IMR-90 (cell line): Measurements from ENCODE around the gene COG7. TPM values are rescaled to one million over a fixed set of nuclear protein-coding genes. Genes with fewer than 3 reads are reported as not detected.

Experiments used
- ATAC-seq: fragments of 200-7000 bp; cut with Tn5 transposase; 2 replicates; pipeline ENCODE4 v1.9.1; 2020; ENCODE audit warnings: low read depth, mild to moderate bottlenecking, moderate library complexity
- BruUV-seq: library from RNA; stranded (reverse); fragments of 400-500 nt; replicated peaks from 2 replicates; lab custom pipeline; 2021; lab: Mats Ljungman, UMichigan
- CTCF ChIA-PET: fragments of 300-600 bp; formaldehyde crosslinking; extraction: SDS; loops from one replicate; lab custom pipeline; 2021; ENCODE audit warnings: antibody characterized with exemption; lab: Yijun Ruan, JAX
- POLR2A ChIA-PET: fragments of 300-600 bp; sonication (Branson Sonifier 250); formaldehyde crosslinking; loops from one replicate; lab custom pipeline; 2022; ENCODE audit warnings: antibody characterized with exemption; ENCODE audit not compliant: unreplicated experiment; lab: Charles Lee
- DNase-seq: peaks from one replicate; pipeline ENCODE4 v3.0.0; 2013
- H2AFZ ChIP-seq: replicated peaks from 2 replicates; pipeline ENCODE3; 2013; ENCODE audit warnings: low read length, mild to moderate bottlenecking; ENCODE audit not compliant: poor library complexity
- H2AK5ac ChIP-seq: 2 replicates; pipeline ENCODE4 v1.6.1; 2013; ENCODE audit warnings: low read depth, low read length, inconsistent platforms
- H2AK9ac ChIP-seq: replicated peaks from 2 replicates; pipeline ENCODE3; 2013; ENCODE audit warnings: mild to moderate bottlenecking, low read depth, low read length, moderate library complexity; ENCODE audit not compliant: poor library complexity
- H2BK120ac ChIP-seq: 2 replicates; pipeline ENCODE4 v1.6.1; 2013; ENCODE audit warnings: low read depth, low read length, inconsistent platforms
- H2BK15ac ChIP-seq: 3 replicates; pipeline ENCODE4 v1.6.1; 2013; ENCODE audit warnings: low read depth, low read length, inconsistent platforms
- H2BK20ac ChIP-seq: 2 replicates; pipeline ENCODE4 v1.6.1; 2013; ENCODE audit warnings: low read depth, mild to moderate bottlenecking, inconsistent platforms, low read length, moderate library complexity
- H2BK5ac ChIP-seq: 2 replicates; pipeline ENCODE4 v1.6.1; 2013; ENCODE audit warnings: mild to moderate bottlenecking, low read depth, low read length, inconsistent platforms; ENCODE audit not compliant: poor library complexity, severe bottlenecking
- H3K14ac ChIP-seq: replicated peaks from 2 replicates; pipeline ENCODE4 v1.6.1; 2013; ENCODE audit warnings: low read depth, low read length, inconsistent platforms
- H3K18ac ChIP-seq: 2 replicates; pipeline ENCODE4 v1.6.1; 2013; ENCODE audit warnings: low read depth, low read length, control low read depth
- H3K23ac ChIP-seq: 2 replicates; pipeline ENCODE4 v1.6.1; 2013; ENCODE audit warnings: low read depth, low read length, inconsistent platforms
- H3K27ac ChIP-seq: 2 replicates; pipeline ENCODE4 v1.5.1; 2013; ENCODE audit warnings: mild to moderate bottlenecking, control low read depth, low read length; ENCODE audit not compliant: insufficient read depth
- H3K27me3 ChIP-seq: 2 replicates; pipeline ENCODE4 v1.6.1; 2013; ENCODE audit warnings: low read length; ENCODE audit not compliant: control insufficient read depth, insufficient read depth
- H3K36me3 ChIP-seq: 2 replicates; pipeline ENCODE4 v1.6.1; 2013; ENCODE audit warnings: low read length, mixed read lengths; ENCODE audit not compliant: control insufficient read depth, insufficient read depth
- H3K4ac ChIP-seq: 2 replicates; pipeline ENCODE4 v1.6.1; 2013; ENCODE audit warnings: low read depth, low read length, inconsistent platforms
- H3K4me1 ChIP-seq: 2 replicates; pipeline ENCODE4 v1.6.1; 2013; ENCODE audit warnings: low read length, mixed read lengths; ENCODE audit not compliant: control insufficient read depth, insufficient read depth
- H3K4me2 ChIP-seq: 2 replicates; pipeline ENCODE4 v1.6.1; 2013; ENCODE audit warnings: low read depth, mild to moderate bottlenecking, control low read depth, low read length, moderate library complexity
- H3K4me3 ChIP-seq: 2 replicates; pipeline ENCODE4 v1.5.1; 2013; ENCODE audit warnings: low read depth, mild to moderate bottlenecking, control low read depth, low read length, moderate library complexity; ENCODE audit not compliant: insufficient read depth
- H3K56ac ChIP-seq: 2 replicates; pipeline ENCODE4 v1.6.1; 2013; ENCODE audit warnings: low read length, inconsistent platforms; ENCODE audit not compliant: insufficient read depth; ENCODE audit errors: extremely low read depth
- H3K79me1 ChIP-seq, 2 experiments: 2 replicates each; pipeline ENCODE4 v1.6.1; 2013; ENCODE audit warnings: low read length in 2 of 2, inconsistent platforms in 1 of 2, low read depth in 1 of 2
- H3K9ac ChIP-seq: 2 replicates; pipeline ENCODE4 v1.6.1; 2013; ENCODE audit warnings: low read depth, low read length, control low read depth
- H3K9me1 ChIP-seq: 2 replicates; pipeline ENCODE4 v1.6.1; 2013; ENCODE audit warnings: low read length, inconsistent platforms; ENCODE audit not compliant: insufficient read depth
- H3K9me3 ChIP-seq: 2 replicates; pipeline ENCODE4 v1.6.1; 2013; ENCODE audit warnings: low read length; ENCODE audit not compliant: control insufficient read depth, insufficient read depth
- H4K20me1 ChIP-seq: 2 replicates; pipeline ENCODE4 v1.6.1; 2013; ENCODE audit warnings: low read length, inconsistent platforms; ENCODE audit not compliant: insufficient read depth
- H4K5ac ChIP-seq: 2 replicates; pipeline ENCODE4 v1.6.1; 2013; ENCODE audit warnings: mild to moderate bottlenecking, low read depth, low read length, control low read depth
- H4K8ac ChIP-seq, 2 experiments: 2 replicates each; pipeline ENCODE4 v1.6.1; 2013; ENCODE audit warnings: low read depth in 2 of 2, low read length in 2 of 2, control low read depth in 1 of 2, inconsistent platforms in 1 of 2
- H4K91ac ChIP-seq: 2 replicates; pipeline ENCODE4 v1.6.1; 2013; ENCODE audit warnings: low read depth, low read length, inconsistent platforms; ENCODE audit not compliant: insufficient read depth
- RAD21 ChIP-seq: IDR thresholded peaks from 2 replicates; pipeline ENCODE4 v1.6.1; 2012; ENCODE audit warnings: low read length, improper control_type of control experiment
- RFX5 ChIP-seq: IDR thresholded peaks from 2 replicates; pipeline ENCODE4 v1.8.0; 2012; ENCODE audit warnings: low read depth, mild to moderate bottlenecking, low read length, moderate library complexity
- SMC3 ChIP-seq: fragments of 150-350 bp; IDR thresholded peaks from 2 replicates; pipeline ENCODE4 v1.6.1; 2016; ENCODE audit warnings: low read depth, mild to moderate bottlenecking, antibody characterized with exemption, low read length, moderate library complexity
- WGBS, 2 experiments: methylation state at CpG; one replicate each; pipeline versions ENCODE4 v1.1.5 to v1.1.7; 2013; ENCODE audit warnings: missing lambda C conversion rate in 2 of 2; ENCODE audit not compliant: insufficient read length in 1 of 2; ENCODE audit errors: extremely low coverage in 2 of 2; 5-methylcytosine and 5-hydroxymethylcytosine counted together
- dilution Hi-C: fragments of 300-500 bp; cut with HindIII; formaldehyde crosslinking; loops from one replicate; pipeline ENCODE4 v1.14.3; 2018; ENCODE audit warnings: low sequenced_read_pairs; ENCODE audit not compliant: unreplicated experiment
- in situ Hi-C: fragments of 300-500 bp; cut with MboI; formaldehyde crosslinking; loops from 3 replicates; pipeline ENCODE4 v1.14.3; 2019; ENCODE audit warnings: low sequenced_read_pairs, inconsistent platforms, mixed read lengths
- intact Hi-C: fragments of 100-400 bp; cut with micrococcal nuclease; formaldehyde crosslinking; loops from 2 replicates; pipeline ENCODE4 v1.10.0; 2022
- polyA plus RNA-seq, 3 experiments: library from polyadenylated mRNA; depleted of rRNA; stranded (reverse); fragments of >200 nt; gene quantifications; 2 replicates each; pipeline ENCODE4 v1.2.3, GENCODE V29; 2012; ENCODE audit warnings: low replicate concordance in 1 of 3
- total RNA-seq: library from RNA; depleted of rRNA; stranded (reverse); fragments of >200 nt; gene quantifications from 2 replicates; pipeline ENCODE4 v1.2.3, GENCODE V29; 2012

The COG7 gene
- total and polyA plus RNA-seq, 2 of the 4 experiments (the other 2 are of a cell fraction), result 28.5 to 43.7 TPM

DNA sequence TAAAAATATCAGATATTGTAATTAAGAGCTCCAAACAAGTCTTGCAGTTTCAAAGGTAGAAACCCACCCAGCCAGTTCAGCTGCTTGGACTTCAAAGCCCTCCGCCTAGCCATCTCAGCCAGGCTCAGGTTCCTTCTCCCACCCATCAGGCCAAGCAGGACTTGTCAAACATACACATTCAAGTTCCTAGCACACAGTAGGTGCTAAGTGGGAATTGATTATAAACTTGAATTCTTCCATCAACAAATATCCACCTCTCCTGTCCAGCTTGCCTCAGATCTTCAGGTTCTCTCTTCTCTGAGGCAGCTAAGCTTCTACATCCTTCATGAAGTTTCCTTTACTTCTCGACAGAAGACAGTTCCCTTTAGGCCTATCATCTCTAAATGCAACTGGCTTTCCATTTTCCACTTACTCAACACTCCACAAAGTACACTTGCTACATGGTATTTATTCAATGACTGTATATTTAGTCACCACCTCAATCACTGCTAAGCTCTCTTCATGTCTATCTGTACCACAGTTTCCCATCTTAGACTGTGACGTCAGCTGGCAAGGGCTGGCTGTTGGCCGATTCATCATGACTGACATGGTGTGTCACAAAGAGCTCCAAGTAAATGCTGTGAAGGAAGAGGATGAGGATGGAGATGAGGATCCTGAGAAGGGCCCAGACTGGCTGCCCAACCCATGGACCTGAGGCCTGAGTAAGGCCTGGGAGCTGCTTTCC is 13.3 kb upstream of the COG7 start (continued):
- no peak for TF ChIP-seq SMC3

- Histone ChIP-seq H3K4me3 (no peak overlapping the region), H2AK5ac (no peak overlapping the region), H3K18ac (no peak overlapping the region), H4K91ac (no peak overlapping the region), H2AFZ (no peak overlapping the region), H3K23ac (no peak overlapping the region), H3K4me2 (no peak overlapping the region), H3K14ac (no peak overlapping the region), H2AK9ac (no peak overlapping the region), H3K79me1 (peaks cover 3 to 14% of the 10 kb centered on the region in 2 experiments; a peak in 1 of 4 replicates), H3K4me1 (peaks cover 4% of the 10 kb centered on the region; the same call in 1 of the 2 replicates), H2BK20ac (no peak overlapping the region), H3K9me1 (peaks cover 32% of the 10 kb centered on the region), H3K27me3 (no peaks in the 10 kb centered on the region), H2BK15ac (no peak overlapping the region), H4K5ac (no peak overlapping the region), H3K27ac (no peak overlapping the region), H2BK120ac (no peak overlapping the region), H2BK5ac (no peak overlapping the region), H3K9me3 (no peaks in the 10 kb centered on the region), H3K9ac (no peak overlapping the region), H4K20me1 (peaks cover 7% of the 10 kb centered on the region), H3K36me3 (peaks cover 35% of the 10 kb centered on the region), H4K8ac (no peak overlapping the region), H3K56ac (no peak overlapping the region), H3K4ac (no peak overlapping the region)
- no TSS peak for BruUV-seq
- in situ Hi-C loops, result no loop called here
- no CpG with 5 or more reads among the region's 2 CpGs for WGBS, 2 experiments
- intact Hi-C loops, result no loop called here
- TF ChIP-seq RFX5 (no peak), RAD21 (no peak)
- dilution Hi-C loops, result no loop called here
- no peak for DNase-seq
- ChIA-PET CTCF (no interaction called here), POLR2A (no interaction called here)
- ATAC-seq, result no peak
Measured at GRCh38 chr16:23465179-23465578, 12.2 kb upstream of the COG7 start.
